ENCODE measurements around the gene MRPS18A.

The MRPS18A gene

DNA sequence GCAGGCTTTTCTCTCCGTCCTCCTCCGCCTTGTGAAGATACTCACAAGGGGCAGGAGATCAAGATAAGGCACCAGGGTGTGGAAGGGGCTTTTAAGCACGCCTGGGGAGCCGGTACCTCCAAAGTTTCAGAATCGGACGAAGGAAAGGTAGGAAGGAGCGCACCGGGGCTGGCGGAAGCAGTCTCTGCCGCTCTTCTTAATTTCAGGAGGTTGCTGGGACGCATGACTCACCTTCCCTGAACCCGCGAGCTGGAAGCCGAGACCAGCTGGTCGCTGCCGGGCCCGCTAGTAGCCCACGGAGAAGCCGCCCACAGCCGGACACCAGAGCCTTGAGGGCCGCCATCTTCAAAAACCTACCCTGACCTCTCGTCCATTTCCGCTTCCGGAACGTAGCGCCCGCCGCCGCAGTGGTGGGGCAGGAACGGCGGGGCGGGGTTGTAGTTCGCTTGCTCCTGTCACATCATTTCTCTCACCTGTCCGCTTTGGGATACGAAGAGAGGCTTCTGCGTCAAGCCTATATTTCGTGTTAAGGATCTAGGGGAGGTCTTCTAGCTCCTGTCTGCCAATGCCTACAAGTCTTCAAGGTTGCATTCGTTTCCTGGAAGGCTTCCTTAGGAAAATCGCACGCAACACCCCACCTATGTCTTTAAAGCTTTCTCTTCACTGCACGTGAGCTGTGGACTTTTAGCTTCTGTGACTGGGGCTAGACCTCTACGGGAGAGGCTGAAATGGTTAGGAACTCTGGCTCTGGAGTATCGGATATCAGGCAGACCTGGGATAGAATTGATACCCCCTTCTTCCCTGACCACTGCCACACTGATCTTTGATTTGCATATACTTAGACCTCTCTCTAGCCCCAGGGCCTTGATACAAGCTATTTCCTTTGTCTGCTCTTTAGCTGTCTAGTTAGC is at the start of gene MRPS18A:
Gene MRPS18A, minus strand, starts transcription at position 355 of the 911 bp plus-strand sequence. Its CDS starts 12 bp downstream, at position 343.
- peak; percentile 75 for DNase-seq

DNA sequence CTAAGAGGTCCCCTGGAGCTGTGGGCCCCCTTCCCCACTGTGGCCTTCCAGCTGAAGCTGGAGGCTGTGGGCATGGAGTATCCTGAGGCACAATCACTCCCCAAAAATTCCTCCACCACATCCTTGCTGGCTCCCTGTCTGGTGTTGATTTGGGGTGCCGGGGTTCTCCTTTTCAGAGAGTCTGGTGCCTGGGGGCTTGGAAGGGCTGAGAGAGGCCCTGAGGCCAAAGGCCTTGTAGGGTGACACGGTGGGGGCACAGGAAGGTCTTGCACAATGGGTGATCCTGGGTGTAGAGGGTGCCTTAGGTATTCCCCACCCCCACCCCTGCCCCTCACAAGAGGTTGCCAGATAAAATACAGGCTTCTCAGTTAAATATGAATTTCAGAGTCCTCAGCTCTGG is 49.3 kb upstream of the MRPS18A start:
- DNase-seq = no peak

DNA sequence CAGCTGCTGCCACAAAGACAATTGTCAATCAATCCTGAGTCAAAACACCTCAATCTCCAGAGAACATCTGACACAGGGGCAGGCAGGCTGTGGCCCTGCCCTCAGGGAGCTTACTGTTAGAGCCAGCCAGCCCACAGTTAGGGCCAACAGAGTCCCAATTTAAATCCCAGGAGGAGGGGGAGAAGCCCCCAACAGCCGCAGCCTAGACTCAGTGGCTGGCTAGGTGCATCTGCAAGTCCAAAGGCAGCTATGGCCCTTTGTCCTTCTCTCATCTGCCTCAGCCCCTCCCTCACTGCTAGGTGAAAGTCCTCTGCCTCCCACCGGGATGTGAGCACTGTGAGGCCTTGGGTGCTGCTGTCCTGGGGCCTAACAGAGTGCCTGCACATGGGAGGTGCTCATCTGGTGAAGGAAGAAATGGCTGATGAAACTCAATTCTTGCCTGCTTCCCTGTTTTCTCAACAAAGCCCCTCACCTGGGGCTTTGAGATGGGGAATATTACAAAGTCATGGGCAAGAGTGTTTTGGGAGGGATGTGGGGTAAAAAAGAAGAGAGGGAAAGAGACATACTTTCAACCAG is 48.7 kb upstream of the MRPS18A start:
- no peak for DNase-seq

DNA sequence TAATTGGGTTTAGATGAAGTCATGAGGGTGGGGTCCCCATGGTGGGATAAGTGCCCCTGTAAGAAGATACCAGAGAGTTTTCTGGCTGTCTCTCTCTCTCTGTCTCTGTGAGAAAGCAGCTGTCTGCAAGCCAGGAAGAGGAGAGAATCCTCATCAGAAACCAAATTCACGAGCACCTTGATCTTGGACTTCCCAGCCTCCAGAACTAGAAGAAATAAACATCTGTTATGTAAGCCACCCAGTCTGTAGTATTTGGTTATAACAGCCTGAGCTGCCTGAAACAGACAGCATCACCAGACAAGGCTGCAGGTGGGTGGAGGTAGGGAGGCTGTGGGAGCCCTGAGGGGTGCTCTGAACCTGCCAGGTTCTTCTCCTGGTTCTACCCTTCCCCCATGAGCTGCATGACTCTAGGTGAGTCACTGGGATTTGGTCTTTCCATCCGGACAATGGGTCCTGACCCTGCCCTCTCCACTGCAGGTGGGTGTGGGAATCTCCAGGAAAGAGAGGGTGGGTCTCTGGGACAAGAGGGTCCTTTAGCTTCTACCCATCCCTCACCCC is 48.1 kb upstream of the MRPS18A start:
- DNase-seq = no peak

DNA sequence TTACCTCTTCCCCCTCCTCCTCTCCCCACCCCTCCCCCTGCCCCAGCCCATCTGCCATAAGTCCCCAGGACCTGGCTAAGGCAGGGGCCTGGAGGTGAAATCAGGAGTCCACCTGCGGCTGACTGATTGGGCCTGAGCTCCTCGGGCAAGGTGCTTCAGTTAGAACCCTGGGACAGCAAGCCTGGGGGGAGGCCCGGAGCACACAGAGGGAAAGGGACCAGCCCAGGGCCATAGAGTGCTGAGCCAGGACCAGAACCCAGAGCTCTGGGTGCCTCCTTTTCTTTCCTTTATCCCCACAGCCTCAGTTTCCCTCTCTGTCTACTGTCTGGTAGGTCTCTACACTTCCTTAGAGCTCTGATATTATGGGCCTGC is 46.7 kb upstream of the MRPS18A start:
- no peak for DNase-seq

DNA sequence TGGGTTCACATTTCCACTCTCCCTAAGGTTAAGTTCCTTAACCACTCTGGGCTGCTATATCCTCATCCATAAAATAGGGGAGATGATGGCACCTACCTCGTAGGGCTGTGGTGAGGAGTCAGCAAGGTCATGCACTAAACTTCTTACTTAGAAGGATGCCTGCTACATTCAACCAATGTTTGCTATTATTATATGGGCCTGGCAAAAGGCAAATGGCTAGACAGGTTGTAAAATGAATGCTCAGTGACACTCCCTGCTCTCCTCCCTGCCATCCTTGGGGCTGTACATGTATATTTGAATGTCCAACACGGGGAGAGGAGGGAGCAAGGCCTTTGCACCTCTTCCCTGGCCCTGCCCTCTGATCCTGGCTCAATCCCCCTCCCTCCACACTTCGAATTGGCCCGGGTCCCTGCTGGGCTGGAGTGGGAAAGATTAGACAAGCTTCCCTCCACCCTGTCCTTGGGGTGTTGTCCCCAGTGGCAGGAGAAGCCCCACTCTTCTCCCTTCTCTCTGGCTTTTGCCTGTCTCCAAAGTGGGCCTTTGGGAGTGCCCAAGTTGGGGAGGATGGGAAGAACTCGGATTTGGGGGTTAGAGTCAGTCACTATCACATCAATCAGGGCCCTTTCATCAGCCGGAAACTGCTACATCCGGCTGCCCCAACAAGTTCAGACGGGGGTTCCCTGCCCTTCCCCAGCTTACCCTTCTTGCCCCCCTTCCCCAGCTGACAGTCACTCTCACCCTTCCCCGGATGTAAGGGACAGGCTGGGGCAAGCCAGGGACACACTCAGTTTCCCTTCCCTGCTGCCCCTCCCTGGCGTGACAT is 46.1 kb upstream of the MRPS18A start:
- DNase-seq = peak; percentile 54

DNA sequence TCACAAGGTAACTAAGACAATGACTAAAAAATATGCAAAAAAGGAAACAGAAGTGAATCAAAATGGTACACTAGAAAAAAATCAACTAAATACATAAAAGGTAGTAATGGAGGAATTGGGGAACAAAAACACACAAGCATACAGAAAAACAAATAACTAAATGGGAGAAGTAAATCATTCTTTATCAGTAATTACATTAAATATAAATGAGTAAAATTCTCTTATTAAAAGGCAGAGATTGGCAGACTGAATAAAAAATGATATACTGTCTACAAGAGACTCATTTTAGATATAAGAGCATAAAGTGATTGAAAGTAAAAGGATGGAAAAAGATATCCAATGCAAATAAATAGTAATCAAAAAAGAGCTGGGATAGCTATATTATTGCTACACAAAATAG is 43.0 kb upstream of the MRPS18A start:
- DNase-seq = no peak

DNA sequence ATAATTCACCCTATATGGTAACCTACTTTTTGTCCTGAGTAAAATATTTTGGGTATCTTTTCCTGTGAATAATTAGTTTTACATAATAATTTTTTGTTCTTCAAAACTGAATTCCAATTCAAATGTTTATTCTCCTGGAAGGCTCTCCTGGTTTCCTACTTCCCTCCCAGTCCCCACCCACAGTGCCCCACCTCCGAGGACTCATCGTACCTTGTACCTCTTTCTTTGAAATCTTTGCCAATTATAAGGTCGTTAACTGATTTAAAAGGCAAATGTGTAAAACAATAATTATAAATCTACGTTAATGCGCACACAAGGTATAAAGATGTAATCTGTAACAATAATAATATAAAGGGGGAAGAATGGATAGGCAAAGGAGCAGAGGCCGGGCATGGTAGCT is 41.9 kb upstream of the MRPS18A start:
- DNase-seq = no peak

DNA sequence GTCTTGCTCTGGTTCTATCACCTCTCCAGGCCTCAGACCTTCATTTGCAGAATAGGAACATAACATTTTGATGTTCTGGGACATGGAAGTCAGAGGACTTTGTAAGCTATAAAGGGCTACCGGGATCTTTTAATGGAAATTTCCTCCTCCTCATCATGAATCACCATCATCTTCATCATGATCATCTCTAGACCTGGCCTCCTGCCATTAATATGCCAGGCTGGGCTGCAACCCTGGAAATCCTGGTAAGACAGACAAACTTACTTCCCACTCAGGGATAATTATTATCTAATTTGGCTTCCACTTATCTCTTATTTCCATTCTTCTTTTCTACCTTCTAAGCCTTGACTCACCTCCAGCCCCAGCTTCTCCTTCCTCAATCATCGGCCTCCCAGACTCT is 41.0 kb upstream of the MRPS18A start:
- DNase-seq = no peak

DNA sequence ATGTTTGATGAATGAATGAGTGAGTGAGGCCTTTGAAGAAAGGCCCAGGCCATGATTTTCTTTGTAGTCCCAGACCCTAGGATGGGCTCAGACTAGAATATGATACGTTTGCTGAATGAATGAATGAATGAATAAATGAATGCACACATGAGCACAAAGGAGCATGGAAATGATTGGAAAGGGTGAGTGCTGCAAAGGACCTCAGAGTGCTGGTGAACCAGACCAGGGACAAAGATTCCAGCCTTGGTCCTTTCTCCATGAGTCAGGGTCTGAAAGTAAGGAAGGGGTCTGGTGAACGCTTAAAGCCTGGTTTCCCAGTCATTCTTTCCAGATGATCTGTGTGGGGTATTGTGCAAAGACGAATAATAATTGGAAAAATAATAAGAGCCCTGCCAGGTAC is 40.0 kb upstream of the MRPS18A start:
- no peak for DNase-seq

DNA sequence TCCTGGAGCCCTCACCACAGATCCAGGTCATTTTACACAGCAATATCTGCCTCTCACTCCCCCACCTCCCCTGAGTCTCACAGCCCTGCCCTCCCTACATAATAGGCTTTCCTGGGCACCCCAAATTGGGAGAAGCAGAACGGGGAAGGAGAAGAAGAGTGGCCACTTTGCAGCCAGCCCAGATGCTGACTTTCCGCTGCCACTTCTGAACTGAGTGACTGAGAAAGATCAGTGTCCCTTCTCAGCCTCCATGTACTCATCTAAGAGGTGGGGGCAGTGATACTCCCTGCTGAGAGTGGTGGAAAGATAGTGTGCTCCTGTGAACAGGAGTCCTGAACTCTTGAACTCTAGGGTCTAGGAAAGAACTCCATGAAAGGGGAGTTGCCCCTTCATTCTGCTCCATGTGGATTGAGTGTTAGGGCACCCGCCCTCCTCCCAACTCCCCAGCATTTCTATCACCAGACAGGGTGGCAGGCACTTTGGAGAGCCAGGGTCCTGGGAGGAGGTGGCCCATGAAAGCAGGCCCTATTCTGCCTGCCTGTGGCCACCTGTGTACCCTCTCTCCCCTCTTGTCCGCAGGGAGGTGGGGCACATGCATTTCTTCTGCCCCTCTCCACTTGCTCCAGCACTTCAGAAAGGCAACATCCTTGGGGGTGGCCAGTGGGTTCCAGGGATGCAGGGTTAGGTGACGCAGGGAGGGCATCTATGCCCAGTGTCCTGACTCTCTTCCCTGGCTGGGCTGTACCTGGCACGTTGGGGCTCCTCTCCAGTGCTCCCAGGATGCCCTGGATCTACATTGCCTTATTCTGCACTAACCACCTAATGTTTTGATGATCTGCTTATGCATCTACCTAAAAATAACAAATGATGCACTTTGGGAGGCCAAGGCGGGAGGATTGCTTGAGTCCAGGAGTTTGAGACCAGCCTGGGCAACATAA is 38.3 kb upstream of the MRPS18A start:
- DNase-seq = no peak

DNA sequence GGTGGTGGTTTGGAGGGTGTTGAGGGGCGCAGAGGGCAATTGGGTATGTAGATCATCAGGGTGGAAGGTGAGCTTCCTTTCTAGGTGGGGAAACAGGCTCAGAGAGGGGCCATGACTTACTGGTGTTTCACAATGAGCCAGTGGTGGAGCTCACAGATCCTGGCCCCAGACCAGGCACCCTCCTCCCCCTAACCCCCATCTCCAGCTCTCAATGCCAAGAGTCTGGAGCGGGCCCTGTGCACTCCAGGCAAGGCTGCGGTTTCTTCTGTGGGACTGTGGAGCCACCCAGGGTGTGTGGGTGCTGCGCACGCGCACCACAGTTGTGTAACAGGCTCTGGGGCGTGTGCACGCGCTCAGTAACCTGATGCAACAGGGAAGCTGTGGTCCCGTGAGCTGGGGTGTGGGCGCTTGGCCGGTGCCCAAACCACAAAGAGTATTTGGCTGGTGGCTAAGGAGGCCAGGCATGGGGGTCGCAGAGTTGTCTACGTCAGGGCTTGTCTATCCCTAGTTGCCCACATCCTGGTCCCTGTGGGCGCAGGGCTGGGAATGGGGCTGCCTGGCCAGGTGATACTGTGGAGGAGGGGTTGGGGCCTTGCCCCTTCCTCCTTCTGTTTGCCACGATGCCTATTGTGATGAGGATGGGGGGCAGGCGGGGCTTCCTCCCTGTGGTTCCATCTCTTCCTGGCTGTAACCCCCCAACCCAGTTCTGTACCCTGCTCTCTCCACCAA is 37.5 kb upstream of the MRPS18A start:
- DNase-seq = peak; percentile 60

DNA sequence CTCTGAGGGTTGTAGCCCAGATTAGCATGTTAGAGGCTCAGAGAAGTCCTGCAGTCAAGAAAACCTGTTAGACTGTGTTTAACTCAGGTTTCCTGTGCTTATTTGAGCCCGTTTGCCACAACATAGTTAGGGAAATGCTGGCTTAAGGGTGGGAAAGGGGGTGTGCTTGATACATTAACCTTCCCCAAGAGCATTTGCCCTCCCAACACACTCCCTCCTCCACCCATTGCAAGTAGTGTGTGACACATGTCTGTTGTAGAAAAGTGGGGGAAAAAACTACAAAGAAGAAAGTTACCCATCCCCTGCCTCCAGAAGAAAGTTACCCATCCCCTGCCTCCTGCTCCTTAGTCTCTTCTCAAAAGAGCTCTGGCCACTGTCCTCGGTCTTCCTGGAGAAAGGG is 36.8 kb upstream of the MRPS18A start:
- no peak for DNase-seq

DNA sequence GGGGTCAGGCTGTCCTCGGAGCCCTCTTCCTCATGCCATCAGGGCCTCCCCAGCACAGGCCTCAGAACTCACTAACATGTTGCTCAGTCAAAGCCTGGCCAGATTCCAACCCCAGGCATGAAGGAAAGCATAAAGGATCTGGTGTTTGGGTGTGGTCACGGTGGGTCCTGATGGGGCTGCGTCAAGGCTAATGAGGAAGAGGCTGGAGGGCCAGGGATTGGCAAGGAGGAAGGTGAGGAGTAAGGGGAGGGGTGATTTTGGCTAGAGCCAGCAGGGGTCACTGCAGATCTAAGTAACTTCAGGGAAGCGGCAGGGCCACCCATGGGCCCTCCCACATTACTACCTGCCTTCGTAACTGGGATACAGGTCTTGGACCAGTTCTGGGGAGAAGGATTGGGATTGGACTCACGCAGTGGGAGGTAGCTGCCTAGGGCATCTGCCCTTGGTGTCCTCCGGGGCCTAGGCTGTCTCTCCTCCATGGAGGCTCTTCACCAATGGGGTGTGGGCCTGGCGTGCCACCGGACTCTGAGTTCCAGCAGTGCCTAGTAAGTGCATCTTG is 36.2 kb upstream of the MRPS18A start:
- DNase-seq = peak; percentile 64

DNA sequence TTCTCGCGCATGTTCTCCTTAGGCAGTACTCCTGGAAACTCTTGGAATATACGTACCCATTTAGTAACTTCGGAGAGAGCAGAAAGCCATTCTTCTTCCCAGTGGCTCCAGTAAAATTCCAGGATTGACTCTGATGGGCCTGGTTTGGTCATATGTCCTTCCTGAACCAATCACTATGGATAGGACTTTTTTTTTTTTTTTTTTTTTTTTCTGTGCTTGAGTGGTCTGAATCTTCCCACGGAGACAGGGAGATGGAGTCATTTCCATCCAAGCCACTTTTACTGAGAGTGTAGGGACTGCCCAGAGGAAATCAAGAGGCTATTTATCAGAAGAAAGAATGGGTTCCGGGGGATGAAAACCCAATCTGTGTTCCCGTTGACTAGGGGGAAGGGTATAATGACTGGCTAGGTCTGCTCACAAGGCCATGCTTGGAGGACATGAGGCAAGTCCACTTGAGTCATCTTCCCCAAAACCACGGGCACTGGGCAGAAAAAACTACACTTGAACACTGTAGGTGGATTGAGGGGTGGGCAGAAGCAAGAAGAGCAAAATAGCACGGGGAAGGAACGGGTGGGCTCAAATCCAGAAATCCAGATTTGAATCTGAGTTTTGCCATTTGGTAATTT is 35.4 kb upstream of the MRPS18A start:
- DNase-seq = no peak

DNA sequence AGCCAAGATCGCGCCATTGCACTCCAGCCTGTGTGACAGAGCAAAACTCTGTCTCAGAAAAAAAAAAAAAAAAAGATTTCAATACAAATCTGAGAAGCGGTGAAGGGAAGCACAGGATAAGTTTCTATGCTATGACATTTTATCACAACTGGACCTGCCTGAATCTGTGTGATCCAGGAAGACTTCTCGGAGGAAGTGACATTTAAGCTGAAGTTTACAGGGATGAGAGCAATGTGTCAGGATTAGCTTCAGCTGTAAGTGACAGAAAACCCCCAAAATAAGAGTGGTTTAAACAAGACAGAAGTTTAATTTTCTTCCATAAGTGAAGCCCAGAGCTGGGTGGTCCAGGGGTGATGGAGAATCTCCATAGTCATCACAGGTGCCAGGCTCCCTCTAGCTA is 33.4 kb upstream of the MRPS18A start:
- no peak for DNase-seq

DNA sequence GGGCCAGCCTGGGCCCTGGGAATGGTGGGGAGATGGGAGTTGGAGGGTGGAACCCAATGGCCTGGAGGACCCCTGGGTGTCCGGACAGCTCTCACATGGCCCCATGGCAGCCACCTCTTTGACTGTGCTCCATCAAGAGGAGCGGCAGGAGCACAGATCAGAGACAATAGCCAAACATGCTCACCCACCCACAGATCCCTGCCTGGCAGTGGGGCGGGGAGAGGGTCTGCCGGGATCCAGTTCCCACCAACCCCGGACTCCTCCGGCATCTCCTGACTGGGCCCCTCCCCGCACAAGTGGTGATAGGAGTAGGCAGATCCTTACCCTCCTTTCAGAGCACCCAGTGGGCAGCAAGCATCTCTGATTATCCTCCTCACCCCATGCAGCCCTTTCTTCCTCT is 31.9 kb upstream of the MRPS18A start:
- DNase-seq = no peak

DNA sequence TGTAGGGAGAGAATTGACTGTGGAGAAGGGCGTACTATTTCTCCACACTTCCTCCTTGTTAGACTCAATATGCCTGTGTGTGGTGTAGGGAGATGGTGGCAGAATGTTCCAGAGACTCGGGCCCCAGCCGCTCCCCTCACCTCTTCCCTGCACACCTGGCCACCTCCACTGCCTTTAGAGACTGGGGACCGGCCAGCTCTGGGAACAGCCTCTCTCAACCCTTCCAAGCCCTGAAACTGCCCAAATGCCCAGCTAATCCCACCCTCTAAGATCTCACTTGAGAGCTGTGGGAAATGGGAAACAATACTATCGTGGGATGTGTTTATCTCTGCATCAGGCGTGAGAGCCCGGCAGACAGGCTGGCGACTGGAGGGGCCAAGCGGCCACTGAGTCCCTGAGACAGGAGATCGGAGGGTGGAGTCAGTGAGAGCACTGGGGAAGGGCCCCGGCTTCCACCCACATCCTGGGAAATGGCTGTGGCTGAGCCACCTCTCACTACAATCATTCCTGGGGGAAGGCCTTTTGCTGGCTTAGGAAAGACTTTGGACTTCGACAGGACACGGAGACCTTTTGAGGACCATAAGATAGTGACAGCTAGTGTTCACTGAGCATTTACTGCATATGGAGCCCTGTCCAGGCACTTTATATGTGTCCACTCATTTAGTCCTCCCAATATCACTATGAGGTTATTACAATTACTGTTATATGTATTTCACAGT is 31.0 kb upstream of the MRPS18A start:
- DNase-seq = no peak

DNA sequence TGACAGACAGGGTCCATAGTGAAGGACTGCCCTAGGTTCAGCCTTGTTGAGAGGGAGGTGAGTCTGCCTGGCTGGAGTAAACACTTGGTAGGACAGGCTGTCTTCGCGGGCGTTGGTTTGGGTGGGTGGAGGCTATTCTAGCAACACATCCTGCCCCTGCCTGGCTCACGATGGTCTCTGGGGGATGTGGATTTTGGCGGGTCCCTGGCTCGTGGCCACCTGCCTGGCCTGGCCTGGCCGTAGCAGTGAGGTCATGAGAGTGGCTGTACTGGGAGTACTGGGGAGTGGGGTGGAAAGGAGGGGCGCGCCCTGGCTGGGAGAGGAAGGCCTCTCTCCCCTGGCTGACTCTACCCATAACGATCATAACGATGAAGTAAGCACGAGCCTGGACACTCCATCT is 30.2 kb upstream of the MRPS18A start:
- no peak for DNase-seq

DNA sequence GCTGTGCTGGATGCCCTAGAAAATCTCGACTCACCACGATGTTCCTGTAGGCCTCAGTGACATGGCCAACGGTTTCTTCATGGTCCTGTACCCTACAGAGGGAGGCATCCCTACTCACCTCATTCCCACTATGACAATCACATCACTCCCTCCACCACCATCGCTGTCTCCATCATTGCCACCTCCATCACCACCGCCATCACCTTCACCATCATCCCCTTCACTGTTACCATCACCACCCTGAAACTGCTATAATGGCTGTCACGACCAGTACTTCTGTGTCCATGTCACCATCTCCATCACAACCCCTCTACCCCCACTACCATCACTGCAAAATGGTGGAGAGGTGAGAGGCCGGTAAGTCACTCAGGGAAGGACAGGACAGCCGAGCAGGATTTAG is 29.8 kb upstream of the MRPS18A start:
- DNase-seq = no peak
